Muscle layer of colon (tissue), 2 donors: ENCODE results near the gene SGCG.

Experiments used
- H3K27ac ChIP-seq: one replicate; pipeline ENCODE4 v1.7.0; 2013; ENCODE audit warnings: low read depth, mild to moderate bottlenecking, low read length, moderate library complexity
- H3K27me3 ChIP-seq, 2 donors: one replicate each; pipeline ENCODE4 v1.7.0; 2013; ENCODE audit warnings: low read length in 2 of 2, mild to moderate bottlenecking in 2 of 2; ENCODE audit not compliant: insufficient read depth in 2 of 2, control insufficient read depth in 1 of 2
- H3K36me3 ChIP-seq: one replicate; pipeline ENCODE4 v1.7.0; 2013; ENCODE audit warnings: mild to moderate bottlenecking, low read length; ENCODE audit not compliant: insufficient read depth
- H3K4me1 ChIP-seq: one replicate; pipeline ENCODE4 v1.7.0; 2013; ENCODE audit warnings: mild to moderate bottlenecking, low read length; ENCODE audit not compliant: insufficient read depth
- H3K4me3 ChIP-seq, 2 donors: one replicate each; pipeline ENCODE4 v1.7.0; 2013; ENCODE audit warnings: low read length in 2 of 2, low read depth in 1 of 2, mild to moderate bottlenecking in 1 of 2, moderate library complexity in 1 of 2
- H3K9ac ChIP-seq: one replicate; pipeline ENCODE4 v1.7.0; 2013; ENCODE audit warnings: low read length
- H3K9me3 ChIP-seq: one replicate; pipeline ENCODE4 v1.7.0; 2013; ENCODE audit warnings: mild to moderate bottlenecking, low read length
- donor health status: abdominal sarcoma.
- donor health status: Adenocarcinoma of cecum.

Gene SGCG

GRCh38 chr13:23339225-23339624 is 158.4 kb downstream of the SGCG start:
- Histone ChIP-seq H3K27ac (no peak overlapping the region), H3K27me3 (no peaks in the 10 kb centered on the region), H3K4me1 (no peaks in the 10 kb centered on the region), H3K9me3 (no peaks in the 10 kb centered on the region), H3K9ac (no peak overlapping the region), H3K4me3 (no peak overlapping the region), H3K36me3 (peaks cover 15% of the 10 kb centered on the region)

- Histone ChIP-seq H3K9me3 (no peaks in the 10 kb centered on the region), H3K4me1 (peaks cover 20% of the 10 kb centered on the region), H3K4me3 (no peak overlapping the region), H3K27me3 (no peaks in the 10 kb centered on the region), H3K9ac (no peak overlapping the region), H3K27ac (no peak overlapping the region), H3K36me3 (peaks cover 14% of the 10 kb centered on the region)
Observed at GRCh38 chr13:23344931-23345595, 164.3 kb downstream of the SGCG start.

- H3K9me3 ChIP-seq: no peaks in the 10 kb centered on the region
- no peaks in the 10 kb centered on the region for H3K27me3 ChIP-seq
- H3K36me3 ChIP-seq: peaks cover 3% of the 10 kb centered on the region
- no peak overlapping the region for H3K4me3 ChIP-seq
- no peak overlapping the region for H3K9ac ChIP-seq
- H3K4me1 ChIP-seq: peaks cover 20% of the 10 kb centered on the region
- no peak overlapping the region for H3K27ac ChIP-seq
Observed at GRCh38 chr13:23347601-23348000, 166.8 kb downstream of the SGCG start.

- peaks cover 20% of the 10 kb centered on the region for H3K4me1 ChIP-seq
- H3K36me3 ChIP-seq: peaks cover 9% of the 10 kb centered on the region
- H3K27me3 ChIP-seq: no peaks in the 10 kb centered on the region
- H3K4me3 ChIP-seq: no peak overlapping the region
- H3K27ac ChIP-seq: no peak overlapping the region
- H3K9me3 ChIP-seq: no peaks in the 10 kb centered on the region
- no peak overlapping the region for H3K9ac ChIP-seq
Observed at GRCh38 chr13:23348262-23349127, 167.7 kb downstream of the SGCG start.

- Histone ChIP-seq H3K27me3 (no peaks in the 10 kb centered on the region), H3K9ac (no peak overlapping the region), H3K36me3 (peaks cover 11% of the 10 kb centered on the region), H3K4me3 (no peak overlapping the region), H3K27ac (no peak overlapping the region), H3K9me3 (no peaks in the 10 kb centered on the region), H3K4me1 (peaks cover 20% of the 10 kb centered on the region)
Observed at GRCh38 chr13:23349161-23349897, 168.6 kb downstream of the SGCG start.

- Histone ChIP-seq H3K4me3 (no peak overlapping the region), H3K27me3 (no peaks in the 10 kb centered on the region), H3K4me1 (peaks cover 13% of the 10 kb centered on the region), H3K9ac (no peak overlapping the region), H3K27ac (no peak overlapping the region), H3K9me3 (no peaks in the 10 kb centered on the region), H3K36me3 (peaks cover 17% of the 10 kb centered on the region)
Observed at GRCh38 chr13:23350009-23350408, 169.2 kb downstream of the SGCG start.

- Histone ChIP-seq H3K4me1 (peaks cover 9% of the 10 kb centered on the region), H3K9me3 (no peaks in the 10 kb centered on the region), H3K9ac (no peak overlapping the region), H3K27ac (no peak overlapping the region), H3K27me3 (no peaks in the 10 kb centered on the region), H3K36me3 (peaks cover 25% of the 10 kb centered on the region), H3K4me3 (no peak overlapping the region)
Observed at GRCh38 chr13:23352161-23352560, 171.4 kb downstream of the SGCG start.

- Histone ChIP-seq H3K4me1 (no peaks in the 10 kb centered on the region), H3K9ac (no peak overlapping the region), H3K36me3 (peaks cover 22% of the 10 kb centered on the region), H3K27me3 (no peaks in the 10 kb centered on the region), H3K27ac (no peak overlapping the region), H3K4me3 (no peak overlapping the region), H3K9me3 (no peaks in the 10 kb centered on the region)
Observed at GRCh38 chr13:23354520-23354919, 173.7 kb downstream of the SGCG start.

- H3K27me3 ChIP-seq: no peaks in the 10 kb centered on the region
- no peak overlapping the region for H3K9ac ChIP-seq
- H3K4me1 ChIP-seq: no peaks in the 10 kb centered on the region
- no peak overlapping the region for H3K27ac ChIP-seq
- H3K36me3 ChIP-seq: peaks cover 22% of the 10 kb centered on the region
- no peak overlapping the region for H3K4me3 ChIP-seq
- H3K9me3 ChIP-seq: no peaks in the 10 kb centered on the region
Observed at GRCh38 chr13:23356368-23356767, 175.6 kb downstream of the SGCG start.

GRCh38 chr13:23357349-23357748 is 176.6 kb downstream of the SGCG start:
- no peaks in the 10 kb centered on the region for H3K9me3 ChIP-seq
- H3K27me3 ChIP-seq: no peaks in the 10 kb centered on the region
- no peak overlapping the region for H3K9ac ChIP-seq
- H3K27ac ChIP-seq: no peak overlapping the region
- peaks cover 22% of the 10 kb centered on the region for H3K36me3 ChIP-seq
- no peaks in the 10 kb centered on the region for H3K4me1 ChIP-seq
- H3K4me3 ChIP-seq: no peak overlapping the region

GRCh38 chr13:23359882-23360281 is 179.1 kb downstream of the SGCG start:
- no peaks in the 10 kb centered on the region for H3K4me1 ChIP-seq
- H3K36me3 ChIP-seq: peaks cover 22% of the 10 kb centered on the region
- no peaks in the 10 kb centered on the region for H3K9me3 ChIP-seq
- no peaks in the 10 kb centered on the region for H3K27me3 ChIP-seq
- H3K9ac ChIP-seq: no peak overlapping the region
- H3K27ac ChIP-seq: no peak overlapping the region
- no peak overlapping the region for H3K4me3 ChIP-seq
